Endometrium (tissue), 2 donors: ENCODE results near the gene MYLK3.
A peak's percentile ranks its signal among the peaks of the same experiment; 100 is the strongest.
"Not testable (repeated sequence)": the region's sequence is repeated elsewhere in the genome, so short reads cannot be mapped to it uniquely, and the experiment has no call there.

Experiments used
- FAIRE-seq: peaks from 2 replicates; lab custom pipeline; 2012; peaks lifted over from hg19 to GRCh38; lab: Jason Lieb, UNC
- donor health status: control.
- donor health status: control.

The MYLK3 gene

DNA sequence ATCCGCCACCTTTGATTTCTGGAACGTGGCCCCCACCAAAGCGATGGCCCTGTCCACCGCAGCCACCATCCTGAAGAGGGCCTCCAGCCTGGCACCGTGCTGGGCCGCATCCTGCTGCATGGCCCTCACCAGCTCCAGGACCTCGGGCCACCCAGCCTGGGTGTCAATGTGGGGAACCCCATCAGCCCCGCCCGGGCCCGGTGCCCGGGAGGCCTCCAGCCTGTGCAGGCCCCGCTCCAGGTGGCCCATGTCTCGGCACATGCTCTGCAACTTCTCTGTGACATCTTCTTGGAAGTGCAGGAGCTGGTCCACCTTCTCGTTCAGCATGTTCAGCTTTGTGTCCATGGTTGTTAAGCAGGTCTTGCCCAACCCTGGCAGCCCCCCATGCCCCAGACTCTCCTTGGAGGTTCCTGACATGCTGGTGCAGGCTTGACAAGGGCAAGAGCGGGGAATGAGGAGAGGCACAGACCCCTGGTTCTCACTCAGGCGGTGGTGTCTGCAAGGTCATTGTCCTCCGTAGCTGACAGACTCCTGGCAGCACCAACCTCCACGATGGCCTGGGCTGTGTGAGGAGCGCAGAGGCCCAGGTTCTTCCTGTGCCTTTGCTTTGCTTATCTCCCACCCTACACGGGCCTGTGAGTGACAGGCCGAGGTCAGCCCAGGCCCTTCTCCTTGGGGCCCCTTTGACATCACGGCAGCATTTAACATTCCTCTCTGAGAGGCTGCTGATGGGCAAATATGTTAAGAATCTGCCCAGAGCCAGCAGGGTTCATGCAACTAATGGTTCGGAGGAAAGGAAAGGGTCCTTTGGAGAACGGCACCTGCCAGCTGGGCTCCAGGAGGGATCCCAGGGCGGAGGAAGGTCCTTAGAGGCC is at the start of gene MYLK3:
TSS of gene MYLK3 (minus strand) at position 568 of the 875 bp plus-strand sequence. CDS start at position 417, 151 bp downstream.
- FAIRE-seq: no peak

DNA sequence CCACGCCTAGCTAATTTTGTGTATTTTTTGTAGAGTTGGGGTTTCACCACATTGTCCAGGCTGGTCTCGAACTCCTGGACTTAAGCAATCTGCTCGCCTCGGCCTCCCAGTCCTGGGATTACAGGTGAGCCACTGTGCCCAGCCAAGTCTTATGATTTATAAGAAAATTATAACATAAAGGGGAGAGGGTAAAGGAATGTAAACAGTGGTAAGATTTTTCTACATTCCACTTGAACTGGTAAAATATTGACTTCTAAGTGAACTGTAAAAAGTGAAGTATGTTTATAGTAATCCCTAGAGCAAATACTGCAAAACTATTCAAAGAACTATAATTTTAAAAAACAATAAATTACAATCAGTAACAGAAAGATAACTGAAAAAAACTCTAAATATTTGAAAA is 49.4 kb upstream of the MYLK3 start:
- no peak for FAIRE-seq

DNA sequence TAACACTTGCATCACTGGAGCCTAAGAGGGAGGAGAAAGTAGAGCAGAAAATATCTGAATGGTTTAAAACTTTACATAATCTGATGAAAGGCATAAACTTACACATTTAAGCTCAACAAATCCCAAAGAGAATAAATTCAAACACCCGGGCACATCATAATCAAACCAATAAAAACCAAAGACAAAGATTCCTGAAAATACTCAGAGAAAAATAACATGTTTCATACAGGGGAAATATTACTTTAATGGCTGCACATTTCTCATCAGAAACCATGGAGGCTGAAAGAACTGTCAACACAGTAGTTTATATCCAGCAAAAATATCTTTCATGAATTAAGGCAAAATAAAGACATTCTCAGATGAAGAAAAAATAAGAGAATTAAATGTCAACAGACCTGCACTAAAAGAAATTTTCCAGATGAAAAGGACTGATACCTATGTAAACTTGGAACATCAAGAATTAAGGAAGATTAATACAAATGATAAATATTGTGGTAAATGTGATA is 48.7 kb upstream of the MYLK3 start:
- FAIRE-seq: no peak

DNA sequence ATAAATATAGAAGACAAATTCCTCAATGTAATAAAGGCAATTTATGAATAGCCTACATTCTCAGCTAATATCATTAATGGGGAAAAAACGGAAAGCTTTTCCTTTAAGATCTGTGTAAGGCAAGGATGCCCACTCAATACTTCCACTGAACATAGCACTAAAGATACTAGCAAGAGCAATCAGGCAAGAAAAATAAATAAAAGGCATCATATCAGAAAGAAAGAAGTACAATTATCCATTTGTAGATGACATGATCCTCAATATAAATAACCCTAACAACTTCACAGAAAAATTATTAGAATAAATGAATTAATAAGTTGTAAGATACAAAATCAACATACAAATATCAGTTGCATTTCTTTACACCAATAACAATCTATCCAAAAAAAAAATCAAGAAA is 45.7 kb upstream of the MYLK3 start:
- FAIRE-seq: no peak

DNA sequence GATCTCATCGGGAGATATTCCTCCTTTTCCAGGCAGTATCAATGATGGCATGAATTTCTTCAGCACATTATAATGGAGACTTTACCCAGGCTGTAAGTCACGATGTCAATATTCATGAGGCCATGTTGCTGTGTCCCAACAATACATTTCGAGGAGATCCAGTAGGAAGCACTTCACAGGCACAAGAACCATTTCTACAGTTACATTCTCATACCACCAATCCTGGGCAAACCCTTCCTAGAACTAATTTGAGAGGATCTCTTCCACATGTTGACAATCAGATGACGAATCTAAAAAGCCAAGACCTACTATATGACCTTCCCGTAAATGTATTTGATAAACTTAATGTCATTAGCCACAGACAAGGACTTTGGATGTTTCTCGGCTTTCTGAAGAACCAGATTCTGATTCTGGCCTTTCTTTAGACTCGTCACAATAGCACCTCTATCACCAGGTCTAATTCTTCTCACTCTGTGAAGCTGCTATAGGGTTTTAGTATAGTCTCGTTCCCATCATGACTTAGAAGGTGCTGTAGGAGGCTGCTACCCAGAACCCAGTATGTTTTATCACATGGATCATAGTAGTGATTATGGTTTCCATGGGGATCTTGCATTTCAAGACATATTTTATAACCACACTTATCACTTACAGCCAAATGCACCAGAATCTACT is 42.6 kb upstream of the MYLK3 start:
- FAIRE-seq: no peak

DNA sequence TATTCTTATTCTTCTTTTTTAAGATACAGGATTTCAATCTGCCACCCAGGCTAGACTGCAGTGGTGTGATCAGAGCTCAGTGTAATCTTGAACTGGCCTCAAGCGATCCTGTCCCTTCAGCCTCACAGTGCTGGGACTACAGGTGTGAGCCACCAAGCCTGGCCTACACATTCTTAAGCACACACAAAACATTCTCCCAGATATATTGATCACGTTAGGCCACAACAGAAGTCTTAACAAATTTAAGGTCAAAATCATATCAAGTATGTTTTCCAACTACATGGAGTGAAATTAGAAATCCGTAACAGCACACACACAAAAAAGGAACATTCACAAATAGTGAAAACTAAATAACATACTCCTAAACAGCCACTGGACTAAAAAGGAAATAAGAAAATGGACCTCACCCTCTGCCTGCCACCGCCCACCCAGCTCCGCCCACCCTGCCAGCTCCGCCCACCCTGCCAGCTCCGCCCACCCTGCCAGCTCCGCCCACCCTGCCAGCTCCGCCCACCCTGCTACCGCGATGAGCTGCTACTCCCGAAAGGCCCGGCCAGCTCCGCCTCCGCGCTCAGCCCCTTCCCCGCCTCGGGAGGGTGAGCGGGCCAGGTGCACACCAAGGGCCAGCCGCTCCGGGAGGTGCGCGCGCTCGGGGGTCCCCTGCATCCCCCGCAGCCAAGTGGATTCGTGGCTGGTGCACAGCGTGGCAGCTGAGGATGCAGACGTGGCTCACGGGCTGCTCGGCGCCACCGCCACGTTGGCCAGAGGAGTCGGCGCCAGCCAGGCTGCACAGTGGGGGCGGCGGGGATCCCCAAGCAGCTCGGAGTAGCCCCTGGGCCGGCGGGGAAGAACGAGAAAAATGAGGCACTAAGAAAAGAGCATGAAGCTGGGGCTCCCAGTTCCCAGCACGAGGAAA is 41.6 kb upstream of the MYLK3 start:
- FAIRE-seq: no peak

DNA sequence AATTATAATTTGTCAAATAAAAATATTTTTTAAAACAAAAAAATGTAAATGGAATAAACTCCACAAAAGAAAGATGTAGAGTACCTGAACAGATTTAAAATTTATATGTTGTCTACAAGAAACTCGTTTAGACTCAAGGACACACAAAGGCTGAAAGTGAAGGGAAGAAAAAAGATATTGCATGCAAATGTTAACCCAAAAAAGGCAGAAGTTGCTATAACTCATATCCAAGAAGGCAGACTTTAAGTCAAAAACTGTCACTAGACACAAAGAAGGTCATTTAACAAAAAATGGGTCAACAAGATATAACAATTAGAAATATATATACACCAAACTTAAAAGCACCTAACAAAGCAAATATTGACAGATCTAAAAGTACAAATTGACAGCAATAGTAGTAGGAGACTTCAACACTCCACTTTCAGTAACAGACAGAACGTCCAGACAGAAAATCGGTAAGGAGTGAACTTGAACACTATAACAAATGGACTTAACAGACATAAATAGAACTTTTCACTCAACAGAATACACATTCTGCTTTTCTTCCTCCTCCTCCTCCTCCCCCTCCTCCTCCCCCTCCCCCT is 40.8 kb upstream of the MYLK3 start:
- peak; percentile 51 for FAIRE-seq

DNA sequence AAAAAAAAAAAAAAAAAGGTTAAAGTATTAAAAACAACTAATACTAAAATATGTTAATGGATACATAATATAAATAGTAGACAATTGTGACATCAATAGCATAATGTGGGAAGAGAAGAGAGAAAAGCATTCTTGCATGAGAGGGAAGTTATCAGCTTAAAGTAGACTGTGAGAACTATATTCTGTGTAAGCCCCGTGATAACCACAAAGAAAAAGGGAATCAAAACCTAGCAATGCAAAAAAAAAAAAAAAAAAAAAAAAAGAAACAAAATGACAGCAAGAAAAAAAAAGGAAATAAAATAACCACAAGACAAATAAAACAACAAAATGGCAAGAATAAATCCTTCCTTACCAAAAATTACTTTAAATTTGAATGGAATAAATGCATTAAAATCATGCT is 39.8 kb upstream of the MYLK3 start:
- peak; percentile 29 for FAIRE-seq

DNA sequence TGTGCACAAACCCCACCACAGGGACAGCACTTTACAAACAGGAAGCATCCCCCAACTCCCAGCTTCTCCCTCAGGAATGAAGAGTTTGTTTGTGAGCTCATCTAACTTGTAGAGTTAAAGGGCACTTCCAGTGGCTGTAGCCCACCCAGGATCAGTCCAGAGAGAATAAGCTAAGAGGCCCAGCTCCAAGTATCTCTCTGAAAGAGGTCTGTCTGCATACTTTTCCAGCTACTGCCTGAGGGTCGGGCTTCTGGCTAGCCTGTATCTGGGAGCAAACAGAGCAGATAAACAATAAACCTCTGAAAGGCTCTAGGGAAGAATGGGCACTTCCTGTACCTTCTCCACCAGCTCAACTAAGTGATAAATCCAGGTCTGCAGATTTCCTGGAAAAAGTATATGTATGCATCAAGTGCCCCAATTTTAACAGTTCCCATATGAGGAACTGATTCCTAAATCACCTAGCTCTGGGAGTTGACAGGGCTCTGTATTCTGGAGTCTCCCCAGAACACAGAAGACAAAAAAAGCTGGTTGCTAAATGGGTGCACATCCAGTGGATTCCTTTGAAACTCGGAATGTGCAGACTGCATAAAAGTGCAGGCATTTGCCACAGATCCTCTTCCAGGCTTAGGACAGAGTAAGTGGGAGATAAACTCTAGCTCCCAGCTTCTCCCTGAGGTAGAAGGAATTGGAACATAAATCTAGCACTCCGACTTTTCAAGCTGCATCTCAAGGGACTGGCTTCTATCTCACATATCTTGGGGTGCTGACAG is 37.1 kb upstream of the MYLK3 start:
- FAIRE-seq: no peak

DNA sequence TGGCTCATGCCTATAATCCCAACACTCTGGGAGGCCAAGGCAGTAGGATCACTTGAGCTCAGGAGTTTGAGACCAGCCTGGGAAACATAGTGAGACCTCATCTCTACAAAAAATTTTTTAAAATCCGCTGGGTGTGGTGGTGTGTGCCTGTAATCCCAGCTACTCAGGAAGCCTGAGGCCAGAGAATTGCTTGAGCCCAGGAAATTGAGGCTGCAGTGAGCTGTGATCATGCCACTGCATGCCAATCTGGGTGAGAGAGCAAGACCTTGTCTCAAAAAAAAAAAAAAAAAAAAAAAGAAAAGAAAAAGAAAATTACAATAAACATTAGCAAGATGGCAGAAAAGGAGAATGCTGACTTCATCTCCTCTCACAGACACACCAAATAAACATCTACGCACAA is 36.4 kb upstream of the MYLK3 start:
- FAIRE-seq: not testable (repeated sequence)

DNA sequence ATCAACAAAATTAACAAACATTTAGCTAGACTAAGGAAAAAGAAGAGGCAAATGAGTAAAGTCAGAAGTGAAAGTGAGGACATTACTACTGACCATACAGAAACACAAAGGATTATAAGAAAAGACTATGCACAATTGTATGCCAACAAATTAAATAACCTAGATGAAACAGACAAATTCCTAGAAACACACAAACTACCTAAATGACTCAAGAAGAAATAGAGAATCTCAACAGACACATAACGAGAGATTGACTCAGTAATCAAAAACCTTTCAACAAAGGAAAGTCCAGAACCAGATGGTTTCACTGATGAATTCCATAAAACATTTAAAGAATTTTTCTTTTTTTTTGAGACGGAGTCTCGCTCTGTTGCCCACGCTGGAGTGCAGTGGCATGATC is 35.7 kb upstream of the MYLK3 start:
- no peak for FAIRE-seq

DNA sequence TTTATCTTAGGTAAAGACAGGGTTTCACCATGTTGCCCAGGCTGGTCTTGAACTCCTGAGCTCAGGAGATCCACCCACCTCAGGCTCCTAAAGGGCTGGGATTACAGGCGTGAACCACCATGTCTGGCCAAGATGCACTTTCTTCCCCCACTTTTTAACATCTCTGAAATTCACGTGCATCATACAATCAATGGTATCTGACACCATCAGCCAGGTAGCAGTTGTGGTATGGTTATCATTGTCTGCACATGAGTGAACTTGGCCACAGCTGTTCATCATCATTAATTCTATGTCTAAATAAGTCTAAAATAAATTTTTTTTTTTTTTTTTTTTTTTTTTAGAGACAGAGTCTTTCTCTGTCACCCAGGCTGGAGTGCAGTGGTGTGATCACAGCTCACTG is 34.2 kb upstream of the MYLK3 start:
- no peak for FAIRE-seq

DNA sequence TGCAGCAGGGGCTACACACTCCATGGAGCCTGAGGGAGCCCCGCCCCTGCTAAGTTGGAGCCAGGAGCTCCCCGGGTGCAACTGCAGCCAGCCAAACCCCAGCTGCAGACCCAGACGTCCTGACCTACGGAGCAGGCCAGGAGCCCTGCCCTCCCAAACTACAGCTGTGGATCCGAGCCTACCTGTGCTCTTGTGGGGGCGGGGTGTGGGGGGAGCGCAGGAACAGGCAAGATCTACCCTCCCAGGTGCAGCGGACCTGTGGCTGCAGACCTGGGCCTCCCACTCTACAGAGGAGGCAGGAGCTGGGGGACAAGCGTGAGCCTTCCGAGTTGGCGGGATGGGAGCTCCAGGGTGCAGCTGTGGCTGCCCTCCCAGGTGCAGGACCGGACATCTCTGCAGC is 29.7 kb upstream of the MYLK3 start:
- FAIRE-seq: no peak

DNA sequence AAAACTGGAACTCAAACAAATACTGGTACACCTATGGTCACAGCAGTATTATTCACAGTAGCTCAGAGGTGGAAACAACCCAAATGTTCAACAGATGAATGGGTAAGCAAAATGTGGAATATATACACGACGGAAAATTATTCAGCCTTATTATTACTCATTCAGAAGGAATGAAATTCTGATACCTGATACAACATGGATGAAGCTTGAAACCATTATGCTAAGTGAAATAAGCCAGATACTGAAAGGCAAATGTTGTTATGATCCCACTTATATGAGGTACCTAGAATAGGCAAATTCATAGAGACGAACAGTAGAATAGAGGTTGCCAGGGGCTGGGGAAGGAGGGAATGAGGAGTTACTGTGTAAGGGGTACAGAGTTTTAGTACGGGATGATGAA is 27.1 kb upstream of the MYLK3 start:
- no peak for FAIRE-seq

DNA sequence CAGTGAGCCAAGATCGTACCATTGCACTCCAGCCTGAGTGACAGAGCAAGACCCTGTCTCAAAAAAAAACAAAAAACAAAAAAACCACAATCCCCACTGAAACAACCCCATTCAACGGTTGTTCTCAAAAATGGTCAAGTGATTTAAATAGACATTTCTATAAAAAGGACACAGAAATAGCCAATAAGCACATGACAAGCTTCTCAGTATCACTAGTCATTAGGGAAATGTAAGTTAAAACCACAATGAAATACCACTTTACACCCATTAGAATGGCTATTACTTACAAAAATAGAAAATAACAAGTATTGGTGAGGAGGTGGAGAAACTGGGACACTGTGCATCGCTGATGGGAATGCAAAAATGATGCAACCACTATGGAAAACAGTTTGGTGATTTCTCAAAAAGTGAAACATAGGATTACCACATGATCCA is 26.6 kb upstream of the MYLK3 start:
- FAIRE-seq: no peak

DNA sequence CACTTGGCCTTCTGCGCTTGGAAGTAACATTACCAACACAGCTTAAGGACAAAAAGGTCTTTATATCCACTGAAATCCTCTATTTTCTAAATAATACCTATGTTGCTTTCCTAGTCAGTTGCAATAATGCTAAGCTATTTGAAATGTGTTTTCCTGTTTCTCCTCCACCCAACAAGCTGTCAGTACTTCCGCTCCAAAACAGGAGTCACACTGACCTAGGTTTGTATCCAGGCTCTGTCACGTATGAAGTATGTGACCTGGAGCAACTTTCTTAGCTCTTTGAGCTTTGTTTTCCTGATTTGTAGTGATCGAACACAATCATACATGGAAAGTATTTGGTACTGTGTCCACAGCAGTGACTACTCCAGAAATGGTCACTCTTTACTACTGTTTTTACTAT is 24.3 kb upstream of the MYLK3 start:
- FAIRE-seq: peak; percentile 18

DNA sequence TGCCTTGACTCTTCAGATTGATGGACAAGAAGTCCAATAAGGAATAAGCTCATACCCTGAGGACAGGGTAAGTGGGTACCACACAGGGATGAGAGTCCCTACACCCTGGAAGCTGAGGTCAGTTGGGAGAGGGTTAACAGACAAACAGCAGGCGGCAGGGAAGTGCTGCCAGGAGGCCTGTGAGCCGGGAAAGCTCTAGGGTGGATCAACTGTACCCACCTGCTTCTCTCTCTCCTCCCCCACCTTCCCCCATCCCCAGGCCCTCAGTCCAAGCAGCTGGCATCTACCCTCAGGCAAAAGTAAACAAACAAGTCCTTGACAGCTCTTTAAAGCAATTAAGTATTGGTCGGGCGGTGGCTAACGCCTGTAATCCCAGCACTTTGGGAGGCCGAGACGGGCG is 20.7 kb upstream of the MYLK3 start:
- no peak for FAIRE-seq

DNA sequence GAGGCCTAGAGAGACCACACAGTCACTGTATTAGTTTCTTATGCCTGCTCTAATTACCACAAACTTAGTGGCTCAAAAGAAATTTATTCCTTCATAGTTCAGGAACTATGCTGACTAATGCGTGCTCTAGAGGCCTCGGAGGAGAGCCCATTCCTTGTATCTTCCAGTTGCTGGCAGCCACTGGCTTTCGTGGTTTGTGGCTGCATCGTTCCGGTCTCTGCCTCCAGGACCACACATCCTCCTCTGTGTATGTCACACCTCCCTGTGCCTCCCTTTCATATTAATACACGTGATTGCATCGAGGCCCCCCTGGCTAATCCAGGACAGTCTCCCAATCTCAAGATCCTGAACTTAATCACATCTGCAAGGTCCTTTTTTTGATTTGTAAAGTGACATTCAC is 16.9 kb upstream of the MYLK3 start:
- FAIRE-seq: no peak

DNA sequence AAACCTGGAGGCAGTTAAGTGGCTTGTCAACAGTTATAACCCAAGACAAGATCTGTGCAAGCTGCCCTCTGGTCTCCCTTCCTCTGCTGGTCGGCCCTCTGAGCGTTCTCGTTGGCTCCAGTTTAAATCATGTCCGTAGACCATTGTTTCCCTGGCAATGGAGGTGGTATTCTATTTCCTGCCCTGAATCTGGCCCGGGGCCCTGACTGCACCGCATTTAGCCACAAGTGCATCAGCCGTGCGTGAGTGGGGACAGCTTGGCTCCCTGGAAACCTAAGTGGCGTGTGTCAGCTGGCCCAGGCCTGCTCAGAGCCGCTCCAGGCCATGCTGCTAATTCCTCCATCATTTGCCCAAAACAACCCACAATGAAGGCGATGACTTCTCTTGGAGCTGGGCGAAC is 15.0 kb upstream of the MYLK3 start:
- no peak for FAIRE-seq

DNA sequence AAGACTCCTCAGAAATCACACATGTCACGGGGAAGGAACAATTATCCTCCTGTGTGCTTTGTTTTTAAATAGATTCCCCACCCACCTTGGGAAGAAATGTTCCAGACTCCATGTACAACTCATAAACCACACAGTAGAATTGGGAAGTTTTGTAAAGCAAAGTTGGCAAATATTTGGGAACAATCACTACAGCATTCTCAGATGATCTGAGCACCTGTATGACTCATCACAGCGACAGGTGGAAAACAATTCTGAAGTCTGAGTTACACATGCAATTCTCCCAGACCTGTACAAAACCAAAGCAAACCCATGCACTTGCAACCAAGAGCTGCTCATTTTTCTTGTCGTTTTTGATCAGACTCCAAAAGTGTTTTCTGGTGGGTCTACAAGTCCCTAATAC is 14.4 kb upstream of the MYLK3 start:
- FAIRE-seq: no peak

DNA sequence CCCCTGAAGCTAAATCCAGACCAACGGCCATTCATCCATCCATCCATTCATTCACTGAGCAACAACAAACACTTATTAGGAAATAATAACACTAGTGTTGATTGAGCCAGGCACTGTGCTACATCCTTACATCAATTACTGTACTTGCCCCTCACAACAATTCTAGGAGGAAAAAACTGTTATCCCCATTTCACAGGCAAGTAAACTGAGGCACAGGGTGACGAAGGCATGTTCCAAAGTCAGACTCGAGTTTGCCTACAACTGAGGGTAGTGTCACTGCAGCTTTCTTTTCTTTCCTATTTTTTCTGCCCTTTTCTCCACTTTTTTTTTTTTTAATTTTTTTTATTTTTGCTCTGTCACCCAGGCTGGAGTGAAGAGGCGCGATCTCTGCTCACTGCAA is 11.2 kb upstream of the MYLK3 start:
- FAIRE-seq: no peak
